Measurements from ENCODE around the gene UNC119. TPM values are rescaled to one million over a fixed set of nuclear protein-coding genes. Genes with fewer than 3 reads are reported as not detected.

UNC119 gene
- total RNA-seq, 1 donor from 2014 or later, result 27.7 TPM

DNA sequence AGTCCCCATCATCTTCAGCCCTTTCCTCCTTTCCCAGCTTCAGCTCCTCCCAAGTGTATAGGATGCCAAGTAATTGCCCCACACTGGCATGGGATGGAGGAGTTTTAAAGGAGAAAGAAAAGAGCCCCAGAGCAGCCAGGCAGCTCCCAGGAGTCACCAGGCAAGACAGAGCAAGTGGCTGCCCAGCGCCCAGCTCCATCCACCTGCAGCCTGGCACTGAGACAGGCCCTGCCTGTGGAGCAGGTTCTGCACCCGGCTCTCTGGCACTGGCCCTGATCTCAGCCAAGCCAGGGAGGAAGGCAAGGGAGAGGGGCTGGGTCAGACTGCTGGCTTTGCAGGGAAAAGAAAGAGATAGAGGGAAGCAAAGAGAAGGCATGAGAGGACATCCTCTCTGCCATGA lies 24.6 kb downstream of the UNC119 start:
- Histone ChIP-seq H3K79me2 (ENCODE audit: insufficient read depth, low read length) (no peaks in the 10 kb centered on the region), H4K20me1 (ENCODE audit: insufficient read depth, low read length) (no peaks in the 10 kb centered on the region), H3K4me2 (ENCODE audit: low read length) (no peak overlapping the region), H3K4me1 (ENCODE audit: insufficient read depth, low read length) (peaks cover 14% of the 10 kb centered on the region), H3K9ac (ENCODE audit: low read length) (no peak overlapping the region), H3K4me3 (ENCODE audit: insufficient read depth, low read depth, low read length) (no peak overlapping the region), H3K9me3 (ENCODE audit: insufficient read depth, low read depth, low read length) (no peaks in the 10 kb centered on the region), H2AFZ (ENCODE audit: low read depth, low read length) (no peak overlapping the region), H3K27me3 (ENCODE audit: insufficient read depth, low read length) (peaks cover 5% of the 10 kb centered on the region), H3K27ac (ENCODE audit: low read depth, low read length) (no peak overlapping the region), H3K36me3 (ENCODE audit: insufficient read depth, low read length) (no peaks in the 10 kb centered on the region)
- no peak for FAIRE-seq
- no peak for DNase-seq (ENCODE audit: low read depth)
- Mint-ChIP-seq H3K36me3 (ENCODE audit: low read depth, unreplicated experiment) (no peaks in the 10 kb centered on the region), H3K27ac (ENCODE audit: unreplicated experiment) (no peak overlapping the region), H3K4me3 (ENCODE audit: unreplicated experiment) (no peak overlapping the region), H3K9me3 (ENCODE audit: unreplicated experiment) (no peaks in the 10 kb centered on the region), H3K4me1 (ENCODE audit: low read depth, unreplicated experiment) (peaks cover 12% of the 10 kb centered on the region), H3K27me3 (ENCODE audit: low read depth, unreplicated experiment) (peaks cover 28% of the 10 kb centered on the region)
- TF ChIP-seq EZH2 (IDR thresholded peaks at IDR 0.05; ENCODE audit: insufficient read depth, low read length), result no peak
- TF ChIP-seq, protein P1, sequence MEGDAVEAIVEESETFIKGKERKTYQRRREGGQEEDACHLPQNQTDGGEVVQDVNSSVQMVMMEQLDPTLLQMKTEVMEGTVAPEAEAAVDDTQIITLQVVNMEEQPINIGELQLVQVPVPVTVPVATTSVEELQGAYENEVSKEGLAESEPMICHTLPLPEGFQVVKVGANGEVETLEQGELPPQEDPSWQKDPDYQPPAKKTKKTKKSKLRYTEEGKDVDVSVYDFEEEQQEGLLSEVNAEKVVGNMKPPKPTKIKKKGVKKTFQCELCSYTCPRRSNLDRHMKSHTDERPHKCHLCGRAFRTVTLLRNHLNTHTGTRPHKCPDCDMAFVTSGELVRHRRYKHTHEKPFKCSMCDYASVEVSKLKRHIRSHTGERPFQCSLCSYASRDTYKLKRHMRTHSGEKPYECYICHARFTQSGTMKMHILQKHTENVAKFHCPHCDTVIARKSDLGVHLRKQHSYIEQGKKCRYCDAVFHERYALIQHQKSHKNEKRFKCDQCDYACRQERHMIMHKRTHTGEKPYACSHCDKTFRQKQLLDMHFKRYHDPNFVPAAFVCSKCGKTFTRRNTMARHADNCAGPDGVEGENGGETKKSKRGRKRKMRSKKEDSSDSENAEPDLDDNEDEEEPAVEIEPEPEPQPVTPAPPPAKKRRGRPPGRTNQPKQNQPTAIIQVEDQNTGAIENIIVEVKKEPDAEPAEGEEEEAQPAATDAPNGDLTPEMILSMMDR (IDR thresholded peaks at IDR 0.05; ENCODE audit: insufficient read depth, low read depth, low read length), result no peak

DNA sequence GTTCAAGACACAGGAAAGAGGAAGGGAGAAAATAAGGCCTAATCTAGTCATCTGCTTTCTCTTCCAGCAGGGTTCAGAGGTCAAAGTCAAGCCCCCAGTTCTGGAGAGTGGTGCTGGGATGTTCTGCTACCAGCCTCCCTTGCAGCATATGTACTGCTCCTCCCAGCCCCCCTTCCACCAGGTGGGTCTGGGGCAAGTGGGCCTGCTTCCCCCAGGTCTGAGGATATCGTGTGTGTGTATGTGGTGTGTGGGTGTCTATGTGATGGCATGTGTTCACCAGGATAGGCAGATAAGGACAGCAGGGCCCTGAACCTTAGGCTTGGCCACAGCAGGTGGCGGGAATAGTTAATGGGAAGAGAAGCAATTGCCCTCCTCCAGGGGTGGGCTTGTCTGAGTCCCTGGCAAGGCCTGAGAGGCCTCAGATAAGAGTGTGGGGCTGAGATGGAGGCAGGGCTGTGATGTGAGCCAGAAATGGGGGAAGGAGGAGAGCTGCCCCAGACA lies 25.2 kb downstream of the UNC119 start:
- Mint-ChIP-seq H3K27ac (ENCODE audit: unreplicated experiment) (no peak overlapping the region), H3K9me3 (ENCODE audit: unreplicated experiment) (no peaks in the 10 kb centered on the region), H3K36me3 (ENCODE audit: low read depth, unreplicated experiment) (no peaks in the 10 kb centered on the region), H3K4me3 (ENCODE audit: unreplicated experiment) (peak overlapping the region; percentile 5), H3K4me1 (ENCODE audit: low read depth, unreplicated experiment) (peaks cover 12% of the 10 kb centered on the region), H3K27me3 (ENCODE audit: low read depth, unreplicated experiment) (peaks cover 29% of the 10 kb centered on the region)
- Histone ChIP-seq H3K9ac (ENCODE audit: low read length) (no peak overlapping the region), H3K4me3 (ENCODE audit: insufficient read depth, low read depth, low read length) (no peak overlapping the region), H3K79me2 (ENCODE audit: insufficient read depth, low read length) (no peaks in the 10 kb centered on the region), H3K27ac (ENCODE audit: low read depth, low read length) (no peak overlapping the region), H3K9me3 (ENCODE audit: insufficient read depth, low read depth, low read length) (no peaks in the 10 kb centered on the region), H3K27me3 (ENCODE audit: insufficient read depth, low read length) (peaks cover 5% of the 10 kb centered on the region), H3K4me2 (ENCODE audit: low read length) (no peak overlapping the region), H3K36me3 (ENCODE audit: insufficient read depth, low read length) (no peaks in the 10 kb centered on the region), H3K4me1 (ENCODE audit: insufficient read depth, low read length) (peaks cover 10% of the 10 kb centered on the region), H2AFZ (ENCODE audit: low read depth, low read length) (no peak overlapping the region), H4K20me1 (ENCODE audit: insufficient read depth, low read length) (no peaks in the 10 kb centered on the region)
- no peak for FAIRE-seq
- DNase-seq (ENCODE audit: low read depth), result no peak
- TF ChIP-seq EZH2 (IDR thresholded peaks at IDR 0.05; ENCODE audit: insufficient read depth, low read length), result no peak
- TF ChIP-seq, protein P1 (IDR thresholded peaks at IDR 0.05; ENCODE audit: insufficient read depth, low read depth, low read length), result no peak

DNA sequence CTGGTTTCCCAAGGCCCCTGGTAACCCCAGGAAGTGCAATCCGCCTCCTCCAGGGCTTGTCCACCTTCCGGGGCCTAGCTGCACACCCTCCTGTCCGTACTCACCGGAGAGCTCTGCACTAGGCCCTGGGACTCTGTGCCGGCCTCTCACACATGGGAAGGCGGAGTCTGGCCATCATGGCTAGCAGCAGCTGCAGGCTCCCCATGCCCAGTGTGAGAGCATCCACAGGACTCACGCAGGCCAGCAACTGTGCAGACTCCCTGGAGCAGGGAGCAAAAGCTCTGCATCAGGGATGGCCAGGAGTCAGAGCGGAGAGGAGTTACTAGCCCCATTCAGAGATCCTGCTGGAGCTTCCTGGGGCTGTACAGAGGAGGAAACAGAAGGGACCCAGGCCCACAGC lies 26.0 kb downstream of the UNC119 start:
- no peak overlapping the region for H3K4me3 ChIP-seq (ENCODE audit: insufficient read depth, low read depth, low read length)
- peaks cover 33% of the 10 kb centered on the region for H3K27me3 Mint-ChIP-seq (ENCODE audit: low read depth, unreplicated experiment)
- TF ChIP-seq EZH2 (IDR thresholded peaks at IDR 0.05; ENCODE audit: insufficient read depth, low read length), result no peak
- TF ChIP-seq, protein P1 (IDR thresholded peaks at IDR 0.05; ENCODE audit: insufficient read depth, low read depth, low read length), result no peak
- peaks cover 10% of the 10 kb centered on the region for H3K4me1 ChIP-seq (ENCODE audit: insufficient read depth, low read length)
- peaks cover 5% of the 10 kb centered on the region for H3K27me3 ChIP-seq (ENCODE audit: insufficient read depth, low read length)
- no peak overlapping the region for H3K27ac ChIP-seq (ENCODE audit: low read depth, low read length)
- no peak overlapping the region for H2AFZ ChIP-seq (ENCODE audit: low read depth, low read length)
- no peaks in the 10 kb centered on the region for H3K79me2 ChIP-seq (ENCODE audit: insufficient read depth, low read length)
- FAIRE-seq, result no peak
- no peak overlapping the region for H3K4me2 ChIP-seq (ENCODE audit: low read length)
- peaks cover 12% of the 10 kb centered on the region for H3K4me1 Mint-ChIP-seq (ENCODE audit: low read depth, unreplicated experiment)
- no peaks in the 10 kb centered on the region for H3K36me3 ChIP-seq (ENCODE audit: insufficient read depth, low read length)
- H3K9me3 Mint-ChIP-seq (ENCODE audit: unreplicated experiment), result no peaks in the 10 kb centered on the region
- no peak overlapping the region for H3K9ac ChIP-seq (ENCODE audit: low read length)
- H3K36me3 Mint-ChIP-seq (ENCODE audit: low read depth, unreplicated experiment), result no peaks in the 10 kb centered on the region
- H4K20me1 ChIP-seq (ENCODE audit: insufficient read depth, low read length), result no peaks in the 10 kb centered on the region
- no peaks in the 10 kb centered on the region for H3K9me3 ChIP-seq (ENCODE audit: insufficient read depth, low read depth, low read length)
- no peak for DNase-seq (ENCODE audit: low read depth)
- H3K27ac Mint-ChIP-seq (ENCODE audit: unreplicated experiment), result no peak overlapping the region
- H3K4me3 Mint-ChIP-seq (ENCODE audit: unreplicated experiment), result no peak overlapping the region
